Liver (tissue), 9 donors: ENCODE results near the gene NARF. TPM values are rescaled to one million over a fixed set of nuclear protein-coding genes. Genes with fewer than 3 reads are reported as not detected.

Experiments
- DNase-seq: peaks from one replicate; pipeline ENCODE4 v3.0.0-alpha.2; 2017; ENCODE audit warnings: low spot score
- H3K27ac ChIP-seq, 2 donors: one replicate each; pipeline ENCODE4 v1.7.0; 2013; ENCODE audit warnings: inconsistent platforms in 2 of 2, low read length in 2 of 2, control low read depth in 1 of 2, low read depth in 1 of 2, mild to moderate bottlenecking in 1 of 2
- H3K27me3 ChIP-seq, 4 donors: one replicate each; pipeline versions ENCODE4 v1.6.1 to v1.7.0; 2013; ENCODE audit warnings: low read length in 3 of 4, inconsistent platforms in 1 of 4, mild to moderate bottlenecking in 1 of 4, moderate library complexity in 1 of 4; ENCODE audit not compliant: control insufficient read depth in 4 of 4, insufficient read depth in 4 of 4
- H3K36me3 ChIP-seq, 4 donors: one replicate each; pipeline versions ENCODE4 v1.6.1 to v1.7.0; 2013; ENCODE audit warnings: low read length in 3 of 4, mild to moderate bottlenecking in 3 of 4, low read depth in 1 of 4, moderate library complexity in 1 of 4; ENCODE audit not compliant: control insufficient read depth in 4 of 4, insufficient read depth in 3 of 4
- H3K4me1 ChIP-seq, 4 donors: one replicate each; pipeline versions ENCODE4 v1.6.1 to v1.7.0; 2013; ENCODE audit warnings: low read length in 3 of 4, mild to moderate bottlenecking in 3 of 4, moderate library complexity in 1 of 4; ENCODE audit not compliant: control insufficient read depth in 4 of 4, insufficient read depth in 4 of 4
- H3K4me3 ChIP-seq, 3 donors: one replicate each; pipeline versions ENCODE4 v1.6.1 to v1.7.0; 2013; ENCODE audit warnings: low read length in 3 of 3, control low read depth in 1 of 3, low read depth in 1 of 3, mild to moderate bottlenecking in 1 of 3
- H3K9ac ChIP-seq, 2 donors: one replicate each; pipeline ENCODE4 v1.7.0; 2013; ENCODE audit warnings: low read length in 2 of 2, mild to moderate bottlenecking in 2 of 2, moderate library complexity in 2 of 2, control low read depth in 1 of 2, low read depth in 1 of 2
- H3K9me3 ChIP-seq, 4 donors: one replicate each; pipeline versions ENCODE4 v1.6.1 to v1.7.0; 2013; ENCODE audit warnings: low read length in 3 of 4; ENCODE audit not compliant: control insufficient read depth in 4 of 4
- FOXA1 ChIP-seq: IDR thresholded peaks from 2 replicates; pipeline ENCODE4 v1.6.1; 2016; ENCODE audit warnings: antibody characterized with exemption
- FOXA2 ChIP-seq: IDR thresholded peaks from 2 replicates; pipeline ENCODE4 v1.6.1; 2016; ENCODE audit warnings: antibody characterized with exemption
- GABPA ChIP-seq, 2 donors: IDR thresholded peaks in 1 of 2; conservative IDR thresholded peaks in 1 of 2; 2 replicates each; pipeline ENCODE4 v1.6.1; 2016; ENCODE audit warnings: antibody characterized with exemption in 2 of 2, mild to moderate bottlenecking in 1 of 2, moderate library complexity in 1 of 2
- HNF4A ChIP-seq, 2 donors: conservative IDR thresholded peaks; 2 replicates each; pipeline ENCODE4 v1.6.1; 2016; ENCODE audit warnings: antibody characterized with exemption in 2 of 2, mild to moderate bottlenecking in 2 of 2
- HNF4G ChIP-seq: IDR thresholded peaks from 2 replicates; pipeline ENCODE4 v1.6.1; 2016; ENCODE audit warnings: antibody characterized with exemption
- JUND ChIP-seq, 2 donors: IDR thresholded peaks; 2 replicates each; pipeline ENCODE4 v1.6.1; 2016; ENCODE audit warnings: antibody characterized with exemption in 2 of 2
- MAX ChIP-seq: IDR thresholded peaks from 2 replicates; pipeline ENCODE4 v1.6.1; 2016; ENCODE audit warnings: antibody characterized with exemption
- NR2F2 ChIP-seq: IDR thresholded peaks from 2 replicates; pipeline ENCODE4 v1.6.1; 2016; ENCODE audit warnings: antibody characterized with exemption
- RAD21 ChIP-seq, 2 donors: IDR thresholded peaks; 2 replicates each; pipeline ENCODE4 v1.6.1; 2016; ENCODE audit warnings: antibody characterized with exemption in 2 of 2, mild to moderate bottlenecking in 2 of 2
- RXRA ChIP-seq, 2 donors: IDR thresholded peaks; 2 replicates each; pipeline ENCODE4 v1.6.1; 2017 to 2018; ENCODE audit warnings: antibody characterized with exemption in 2 of 2, mild to moderate bottlenecking in 1 of 2
- SP1 ChIP-seq: IDR thresholded peaks from 2 replicates; pipeline ENCODE4 v1.6.1; 2018; ENCODE audit warnings: antibody characterized with exemption, mild to moderate bottlenecking
- TAF1 ChIP-seq: conservative IDR thresholded peaks from 2 replicates; pipeline ENCODE4 v1.6.1; 2016; ENCODE audit warnings: antibody characterized with exemption, mild to moderate bottlenecking
- YY1 ChIP-seq: IDR thresholded peaks from 2 replicates; pipeline ENCODE4 v1.6.1; 2016; ENCODE audit warnings: antibody characterized with exemption, mild to moderate bottlenecking
- ZBTB33 ChIP-seq: IDR thresholded peaks from 2 replicates; pipeline ENCODE4 v1.6.1; 2016; ENCODE audit warnings: antibody characterized with exemption
- WGBS: extraction: QIAGEN DNeasy Blood & Tissue Kit; methylation state at CpG from one replicate; pipeline ENCODE4 v1.1.7; 2013; 5-methylcytosine and 5-hydroxymethylcytosine counted together
- polyA plus RNA-seq, 2 donors: library from polyadenylated mRNA; stranded (reverse) in 1 of 2; unstranded in 1 of 2; fragments of 200-250 nt in 1 of 2; fragments of >200 nt in 1 of 2; fragmentation: Nextera tagmentation in 1 of 2; extraction: Ambion mirVana in 1 of 2; gene quantifications; one replicate each; pipeline versions ENCODE4 v1.2.1 to v1.2.3, GENCODE V29; 2013 to 2015
- total RNA-seq, 2 donors: library from RNA; depleted of rRNA; stranded (reverse); fragments of >200 nt; gene quantifications; one replicate each; pipeline ENCODE4 v1.2.3, GENCODE V29; 2014
- TF ChIP-seq, protein P1 (sequence below): IDR thresholded peaks from 2 replicates; pipeline ENCODE4 v1.6.1; 2016; ENCODE audit warnings: antibody characterized with exemption, mild to moderate bottlenecking
- TF ChIP-seq, protein P2 (sequence below): fragments of 150-350 bp; IDR thresholded peaks from 2 replicates; pipeline ENCODE4 v1.5.1; 2017; ENCODE audit warnings: improper control_type of control experiment, low read depth, low read length; ENCODE audit not compliant: missing input control
- donor health status: healthy.
- donor health status: healthy.
- donor health status: healthy.
- donor health status: healthy.
- donor health status: healthy.

The NARF gene
- total and polyA plus RNA-seq, 4 donors = 19.8 to 87.5 (median 26.2) TPM

GRCh38 chr17:82463925-82464566, 5.5 kb downstream of the NARF start:
- no peaks in the 10 kb centered on the region for H3K27me3 ChIP-seq
- H3K9ac ChIP-seq = no peak overlapping the region
- no peak for DNase-seq
- TF ChIP-seq RAD21 (IDR thresholded peaks at IDR 0.05) = no peak
- no peak for TF ChIP-seq JUND (IDR thresholded peaks at IDR 0.05)
- TF ChIP-seq FOXA1 = no peak
- no peak for TF ChIP-seq YY1
- peak; percentile 69 for TF ChIP-seq NR2F2
- no peak for TF ChIP-seq RXRA (IDR thresholded peaks at IDR 0.05)
- no peak for TF ChIP-seq GABPA (IDR thresholded peaks at IDR 0.05 in 1 of 2, conservative IDR thresholded peaks at IDR 0.05 in 1 of 2)
- H3K4me3 ChIP-seq = no peak overlapping the region
- peaks cover 0 to 11% (median 4%) of the 10 kb centered on the region in 4 donors for H3K4me1 ChIP-seq
- H3K9me3 ChIP-seq = no peaks in the 10 kb centered on the region
- no peak overlapping the region for H3K27ac ChIP-seq
- H3K36me3 ChIP-seq = peaks cover 6 to 52% (median 28%) of the 10 kb centered on the region in 4 donors
- 71% methylated on average over 7 of the region's 7 CpGs for WGBS

- 88% methylated on average over 11 of the region's 11 CpGs for WGBS
- no peak overlapping the region for H3K27ac ChIP-seq
- no peak overlapping the region for H3K9ac ChIP-seq
- no peaks in the 10 kb centered on the region for H3K27me3 ChIP-seq
- H3K36me3 ChIP-seq = peaks cover 8 to 55% (median 30%) of the 10 kb centered on the region in 4 donors
- TF ChIP-seq, protein P1, sequence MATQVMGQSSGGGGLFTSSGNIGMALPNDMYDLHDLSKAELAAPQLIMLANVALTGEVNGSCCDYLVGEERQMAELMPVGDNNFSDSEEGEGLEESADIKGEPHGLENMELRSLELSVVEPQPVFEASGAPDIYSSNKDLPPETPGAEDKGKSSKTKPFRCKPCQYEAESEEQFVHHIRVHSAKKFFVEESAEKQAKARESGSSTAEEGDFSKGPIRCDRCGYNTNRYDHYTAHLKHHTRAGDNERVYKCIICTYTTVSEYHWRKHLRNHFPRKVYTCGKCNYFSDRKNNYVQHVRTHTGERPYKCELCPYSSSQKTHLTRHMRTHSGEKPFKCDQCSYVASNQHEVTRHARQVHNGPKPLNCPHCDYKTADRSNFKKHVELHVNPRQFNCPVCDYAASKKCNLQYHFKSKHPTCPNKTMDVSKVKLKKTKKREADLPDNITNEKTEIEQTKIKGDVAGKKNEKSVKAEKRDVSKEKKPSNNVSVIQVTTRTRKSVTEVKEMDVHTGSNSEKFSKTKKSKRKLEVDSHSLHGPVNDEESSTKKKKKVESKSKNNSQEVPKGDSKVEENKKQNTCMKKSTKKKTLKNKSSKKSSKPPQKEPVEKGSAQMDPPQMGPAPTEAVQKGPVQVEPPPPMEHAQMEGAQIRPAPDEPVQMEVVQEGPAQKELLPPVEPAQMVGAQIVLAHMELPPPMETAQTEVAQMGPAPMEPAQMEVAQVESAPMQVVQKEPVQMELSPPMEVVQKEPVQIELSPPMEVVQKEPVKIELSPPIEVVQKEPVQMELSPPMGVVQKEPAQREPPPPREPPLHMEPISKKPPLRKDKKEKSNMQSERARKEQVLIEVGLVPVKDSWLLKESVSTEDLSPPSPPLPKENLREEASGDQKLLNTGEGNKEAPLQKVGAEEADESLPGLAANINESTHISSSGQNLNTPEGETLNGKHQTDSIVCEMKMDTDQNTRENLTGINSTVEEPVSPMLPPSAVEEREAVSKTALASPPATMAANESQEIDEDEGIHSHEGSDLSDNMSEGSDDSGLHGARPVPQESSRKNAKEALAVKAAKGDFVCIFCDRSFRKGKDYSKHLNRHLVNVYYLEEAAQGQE = no peak
- TF ChIP-seq FOXA2 = no peak
- TF ChIP-seq MAX = no peak
- TF ChIP-seq YY1 = no peak
- TF ChIP-seq FOXA1 = no peak
- no peak for TF ChIP-seq SP1
- TF ChIP-seq HNF4A (conservative IDR thresholded peaks at IDR 0.05) = no peak
- TF ChIP-seq, protein P2, sequence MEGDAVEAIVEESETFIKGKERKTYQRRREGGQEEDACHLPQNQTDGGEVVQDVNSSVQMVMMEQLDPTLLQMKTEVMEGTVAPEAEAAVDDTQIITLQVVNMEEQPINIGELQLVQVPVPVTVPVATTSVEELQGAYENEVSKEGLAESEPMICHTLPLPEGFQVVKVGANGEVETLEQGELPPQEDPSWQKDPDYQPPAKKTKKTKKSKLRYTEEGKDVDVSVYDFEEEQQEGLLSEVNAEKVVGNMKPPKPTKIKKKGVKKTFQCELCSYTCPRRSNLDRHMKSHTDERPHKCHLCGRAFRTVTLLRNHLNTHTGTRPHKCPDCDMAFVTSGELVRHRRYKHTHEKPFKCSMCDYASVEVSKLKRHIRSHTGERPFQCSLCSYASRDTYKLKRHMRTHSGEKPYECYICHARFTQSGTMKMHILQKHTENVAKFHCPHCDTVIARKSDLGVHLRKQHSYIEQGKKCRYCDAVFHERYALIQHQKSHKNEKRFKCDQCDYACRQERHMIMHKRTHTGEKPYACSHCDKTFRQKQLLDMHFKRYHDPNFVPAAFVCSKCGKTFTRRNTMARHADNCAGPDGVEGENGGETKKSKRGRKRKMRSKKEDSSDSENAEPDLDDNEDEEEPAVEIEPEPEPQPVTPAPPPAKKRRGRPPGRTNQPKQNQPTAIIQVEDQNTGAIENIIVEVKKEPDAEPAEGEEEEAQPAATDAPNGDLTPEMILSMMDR = no peak
- TF ChIP-seq TAF1 = no peak
- no peak for TF ChIP-seq RXRA (IDR thresholded peaks at IDR 0.05)
- no peak for TF ChIP-seq HNF4G
- TF ChIP-seq JUND (IDR thresholded peaks at IDR 0.05) = no peak
- no peak for TF ChIP-seq ZBTB33
- TF ChIP-seq RAD21 (IDR thresholded peaks at IDR 0.05) = no peak
- no peak for DNase-seq
- H3K9me3 ChIP-seq = no peaks in the 10 kb centered on the region
- no peak overlapping the region for H3K4me3 ChIP-seq
- H3K4me1 ChIP-seq = peaks cover 0 to 6% (median 0%) of the 10 kb centered on the region in 4 donors
Measured at GRCh38 chr17:82464567-82464929, 6.0 kb downstream of the NARF start.
